Measurements from ENCODE around the gene AKAP6. TPM values are rescaled to one million over a fixed set of nuclear protein-coding genes. Genes with fewer than 3 reads are reported as not detected.
"Not testable (repeated sequence)": the region's sequence is repeated elsewhere in the genome, so short reads cannot be mapped to it uniquely, and the experiment has no call there.

Gene AKAP6
- total and polyA plus RNA-seq, 5 donors from 2014 or later = 0.07 to 1.1 (median 0.47) TPM

- no peaks in the 10 kb centered on the region for H3K27me3 Mint-ChIP-seq
- peaks cover 0 to 12% (median 2%) of the 10 kb centered on the region in 7 donors for H3K9me3 Mint-ChIP-seq
- H3K36me3 ChIP-seq (ENCODE audit: control insufficient read depth, insufficient read depth, low read length) = no peaks in the 10 kb centered on the region
- no peaks in the 10 kb centered on the region for H3K4me1 ChIP-seq (ENCODE audit: control insufficient read depth, insufficient read depth, low read length, poor library complexity, severe bottlenecking)
- no peak overlapping the region for H3K27ac Mint-ChIP-seq
- no peaks in the 10 kb centered on the region for H3K9me3 ChIP-seq (ENCODE audit: control insufficient read depth in 2 of 2, low read length in 2 of 2)
- no peak overlapping the region for H3K4me3 Mint-ChIP-seq
- ATAC-seq (ENCODE audit: low read depth in 2 of 2) (no peak), DNase-seq (no peak)
- H3K4me3 ChIP-seq (ENCODE audit: low read depth, low read length) = no peak overlapping the region
- no peak overlapping the region for H3K27ac ChIP-seq (ENCODE audit: insufficient read depth, low read length, poor library complexity, severe bottlenecking)
- no peaks in the 10 kb centered on the region for H3K36me3 Mint-ChIP-seq
- no peaks in the 10 kb centered on the region for H3K4me1 Mint-ChIP-seq
- no peaks in the 10 kb centered on the region for H3K27me3 ChIP-seq (ENCODE audit: control insufficient read depth, insufficient read depth, low read length)
Observed at GRCh38 chr14:32457213-32457920, 128.3 kb downstream of the AKAP6 start.

DNA sequence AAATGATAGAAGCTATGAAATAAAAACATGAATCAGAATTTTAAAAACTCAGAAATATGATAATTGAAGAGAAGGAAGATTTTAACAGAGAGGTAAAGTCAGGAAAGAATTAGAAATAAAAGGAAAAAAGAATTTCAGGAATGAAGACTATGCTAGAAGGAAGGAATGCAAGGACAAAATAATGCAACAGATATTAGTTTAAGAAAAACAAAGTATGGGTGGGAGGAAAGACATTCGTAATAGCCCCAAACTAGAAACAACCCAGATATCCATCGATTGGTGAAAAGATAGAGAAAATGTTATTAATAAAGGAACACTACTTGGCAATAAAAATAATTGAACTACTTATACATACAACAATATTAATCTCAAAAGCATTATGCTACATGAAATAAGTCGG is 129.6 kb downstream of the AKAP6 start:
- no peak overlapping the region for H3K27ac Mint-ChIP-seq
- ATAC-seq (ENCODE audit: low read depth in 2 of 2) = no peak

DNA sequence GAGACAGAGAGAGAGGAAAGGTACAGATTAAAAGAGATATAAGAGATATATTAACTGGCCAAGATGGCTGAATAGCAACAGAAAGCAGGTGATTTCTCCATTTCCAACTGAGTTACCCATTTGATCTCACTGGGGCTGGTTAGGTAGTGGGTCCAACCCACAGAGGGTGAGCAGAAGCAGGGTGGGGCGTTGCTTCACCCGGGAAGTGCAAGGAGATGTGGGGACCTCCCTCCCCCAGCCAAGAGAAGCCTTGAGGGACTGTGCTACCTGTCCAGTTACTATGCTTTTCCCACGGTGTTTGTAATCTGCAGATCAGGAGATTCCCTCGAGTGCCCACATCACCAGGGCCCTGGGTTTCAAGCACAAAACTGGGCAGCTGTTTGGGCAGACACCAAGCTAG is 131.2 kb downstream of the AKAP6 start:
- Mint-ChIP-seq H3K27me3 (no peaks in the 10 kb centered on the region), H3K36me3 (no peaks in the 10 kb centered on the region), H3K27ac (no peak overlapping the region), H3K4me1 (no peaks in the 10 kb centered on the region), H3K4me3 (no peak overlapping the region), H3K9me3 (peaks cover 1 to 27% (median 5%) of the 10 kb centered on the region in 7 donors)
- Histone ChIP-seq H3K27ac (ENCODE audit: insufficient read depth, low read length, poor library complexity, severe bottlenecking) (no peak overlapping the region), H3K4me3 (ENCODE audit: low read depth, low read length) (no peak overlapping the region), H3K27me3 (ENCODE audit: control insufficient read depth, insufficient read depth, low read length) (no peaks in the 10 kb centered on the region), H3K4me1 (ENCODE audit: control insufficient read depth, insufficient read depth, low read length, poor library complexity, severe bottlenecking) (no peaks in the 10 kb centered on the region), H3K9me3 (ENCODE audit: control insufficient read depth in 2 of 2, low read length in 2 of 2) (no peaks in the 10 kb centered on the region), H3K36me3 (ENCODE audit: control insufficient read depth, insufficient read depth, low read length) (no peaks in the 10 kb centered on the region)
- ATAC-seq (ENCODE audit: low read depth in 2 of 2) (no peak), DNase-seq (no peak)

More for the DNA sequence above, 129.6 kb downstream of the AKAP6 start:
- Histone ChIP-seq H3K27ac (ENCODE audit: insufficient read depth, low read length, poor library complexity, severe bottlenecking) (no peak overlapping the region), H3K4me1 (ENCODE audit: control insufficient read depth, insufficient read depth, low read length, poor library complexity, severe bottlenecking) (no peaks in the 10 kb centered on the region), H3K4me3 (ENCODE audit: low read depth, low read length) (no peak overlapping the region), H3K27me3 (ENCODE audit: control insufficient read depth, insufficient read depth, low read length) (no peaks in the 10 kb centered on the region), H3K9me3 (ENCODE audit: control insufficient read depth in 2 of 2, low read length in 2 of 2) (no peaks in the 10 kb centered on the region), H3K36me3 (ENCODE audit: control insufficient read depth, insufficient read depth, low read length) (no peaks in the 10 kb centered on the region)
- Mint-ChIP-seq H3K36me3 (no peaks in the 10 kb centered on the region), H3K4me1 (no peaks in the 10 kb centered on the region), H3K9me3 (peaks cover 1 to 25% (median 4%) of the 10 kb centered on the region in 7 donors), H3K27me3 (no peaks in the 10 kb centered on the region), H3K4me3 (no peak overlapping the region)
- DNase-seq = no peak

DNA sequence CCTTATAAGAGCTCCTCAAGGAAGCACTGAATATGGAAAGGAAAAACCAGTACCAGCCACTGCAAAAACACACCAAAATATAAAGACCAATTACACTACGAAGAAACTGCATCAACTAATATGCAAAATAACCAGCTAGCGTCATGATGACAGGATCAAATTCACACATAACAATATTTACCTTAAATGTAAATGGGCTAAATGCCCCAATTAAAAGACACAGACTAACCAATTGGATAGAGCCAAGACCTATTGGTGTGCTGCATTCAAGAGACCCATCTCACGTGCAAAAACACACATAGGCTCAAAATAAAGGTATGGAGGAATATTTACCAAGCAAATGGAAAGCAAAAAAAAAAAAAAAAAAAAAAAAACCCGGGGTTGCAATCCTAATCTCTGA is 133.5 kb downstream of the AKAP6 start:
- peaks cover 1 to 32% (median 4%) of the 10 kb centered on the region in 7 donors for H3K9me3 Mint-ChIP-seq
- H3K4me3 Mint-ChIP-seq; H3K27ac ChIP-seq (ENCODE audit: insufficient read depth, low read length, poor library complexity, severe bottlenecking); H3K27me3 ChIP-seq (ENCODE audit: control insufficient read depth, insufficient read depth, low read length); H3K36me3 ChIP-seq (ENCODE audit: control insufficient read depth, insufficient read depth, low read length); H3K9me3 ChIP-seq (ENCODE audit: control insufficient read depth in 2 of 2, low read length in 2 of 2); DNase-seq; H3K4me1 ChIP-seq (ENCODE audit: control insufficient read depth, insufficient read depth, low read length, poor library complexity, severe bottlenecking); H3K36me3 Mint-ChIP-seq; H3K27me3 Mint-ChIP-seq; ATAC-seq (ENCODE audit: low read depth in 2 of 2); H3K4me3 ChIP-seq (ENCODE audit: low read depth, low read length); H3K4me1 Mint-ChIP-seq; H3K27ac Mint-ChIP-seq: not testable (repeated sequence)

DNA sequence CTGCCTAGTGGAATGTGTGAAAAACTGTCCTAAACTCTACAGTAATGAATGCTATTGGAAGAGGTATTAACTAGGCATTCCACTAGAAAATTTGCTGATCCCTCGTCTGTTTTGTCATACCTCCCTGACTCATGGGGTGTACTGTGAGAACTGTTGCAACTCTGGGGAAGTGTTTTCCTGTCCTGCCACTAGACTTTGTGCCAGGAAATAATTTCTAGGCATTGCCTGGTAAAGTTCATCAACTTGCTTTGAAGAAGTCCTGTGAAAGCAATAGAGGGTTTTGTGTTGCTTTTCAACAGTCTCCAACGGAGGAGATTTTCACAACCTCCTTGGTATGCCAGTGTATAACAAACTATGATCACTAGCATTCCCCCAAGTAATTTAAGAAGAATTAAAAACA is 139.9 kb downstream of the AKAP6 start:
- H3K9me3 ChIP-seq (ENCODE audit: control insufficient read depth in 2 of 2, low read length in 2 of 2) = no peaks in the 10 kb centered on the region
- H3K4me1 ChIP-seq (ENCODE audit: control insufficient read depth, insufficient read depth, low read length, poor library complexity, severe bottlenecking) = no peaks in the 10 kb centered on the region
- DNase-seq = no peak
- Mint-ChIP-seq H3K4me1 (no peaks in the 10 kb centered on the region), H3K27ac (no peak overlapping the region), H3K9me3 (peaks cover 0 to 5% (median 0%) of the 10 kb centered on the region in 7 donors), H3K36me3 (no peaks in the 10 kb centered on the region), H3K4me3 (no peak overlapping the region), H3K27me3 (no peaks in the 10 kb centered on the region)
- H3K27me3 ChIP-seq (ENCODE audit: control insufficient read depth, insufficient read depth, low read length) = no peaks in the 10 kb centered on the region
- no peak overlapping the region for H3K4me3 ChIP-seq (ENCODE audit: low read depth, low read length)
- H3K27ac ChIP-seq (ENCODE audit: insufficient read depth, low read length, poor library complexity, severe bottlenecking) = no peak overlapping the region
- H3K36me3 ChIP-seq (ENCODE audit: control insufficient read depth, insufficient read depth, low read length) = no peaks in the 10 kb centered on the region
- ATAC-seq (ENCODE audit: low read depth in 2 of 2) = no peak

GRCh38 chr14:32469388-32470160 is 140.5 kb downstream of the AKAP6 start:
- no peaks in the 10 kb centered on the region for H3K36me3 ChIP-seq (ENCODE audit: control insufficient read depth, insufficient read depth, low read length)
- no peaks in the 10 kb centered on the region for H3K4me1 ChIP-seq (ENCODE audit: control insufficient read depth, insufficient read depth, low read length, poor library complexity, severe bottlenecking)
- no peaks in the 10 kb centered on the region for H3K27me3 ChIP-seq (ENCODE audit: control insufficient read depth, insufficient read depth, low read length)
- ATAC-seq (ENCODE audit: low read depth in 2 of 2) (no peak), DNase-seq (peak in 2 of 3 donors; percentile 2 to 31)
- peaks cover 0 to 5% (median 0%) of the 10 kb centered on the region in 7 donors for H3K9me3 Mint-ChIP-seq
- H3K9me3 ChIP-seq (ENCODE audit: control insufficient read depth in 2 of 2, low read length in 2 of 2) = no peaks in the 10 kb centered on the region
- H3K4me3 ChIP-seq (ENCODE audit: low read depth, low read length) = no peak overlapping the region
- no peak overlapping the region for H3K4me3 Mint-ChIP-seq
- no peaks in the 10 kb centered on the region for H3K4me1 Mint-ChIP-seq
- no peak overlapping the region for H3K27ac Mint-ChIP-seq
- no peaks in the 10 kb centered on the region for H3K27me3 Mint-ChIP-seq
- no peaks in the 10 kb centered on the region for H3K36me3 Mint-ChIP-seq
- no peak overlapping the region for H3K27ac ChIP-seq (ENCODE audit: insufficient read depth, low read length, poor library complexity, severe bottlenecking)

DNA sequence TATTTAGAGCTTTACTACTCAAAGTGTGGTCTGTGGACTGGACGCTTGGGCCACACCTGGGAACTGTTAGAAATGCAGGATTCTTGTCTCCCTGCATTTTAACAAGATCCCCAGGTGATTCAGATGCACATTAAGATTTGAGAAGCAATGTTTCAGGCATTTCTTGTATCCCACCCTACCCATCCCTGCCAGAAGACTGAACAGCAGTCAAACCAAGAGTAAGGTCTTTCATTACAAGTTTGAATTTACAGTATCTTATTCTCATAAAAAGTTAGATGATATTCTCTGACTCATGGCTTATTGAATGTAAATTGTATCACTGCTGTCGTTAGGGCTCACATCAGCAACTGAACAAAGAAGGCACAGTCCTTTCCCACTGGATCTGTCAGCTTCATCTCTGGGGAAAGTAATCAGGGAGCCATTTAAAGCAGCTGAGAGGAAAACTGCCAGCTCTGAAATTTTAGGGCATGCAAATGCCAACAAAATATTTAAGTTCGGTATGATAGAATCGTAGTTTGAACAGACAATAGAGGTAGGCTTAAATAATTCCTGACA is 141.1 kb downstream of the AKAP6 start:
- no peaks in the 10 kb centered on the region for H3K9me3 ChIP-seq (ENCODE audit: control insufficient read depth in 2 of 2, low read length in 2 of 2)
- H3K4me1 ChIP-seq (ENCODE audit: control insufficient read depth, insufficient read depth, low read length, poor library complexity, severe bottlenecking) = no peaks in the 10 kb centered on the region
- H3K4me1 Mint-ChIP-seq = no peaks in the 10 kb centered on the region
- no peak overlapping the region for H3K4me3 Mint-ChIP-seq
- H3K36me3 ChIP-seq (ENCODE audit: control insufficient read depth, insufficient read depth, low read length) = no peaks in the 10 kb centered on the region
- no peak overlapping the region for H3K27ac Mint-ChIP-seq
- H3K4me3 ChIP-seq (ENCODE audit: low read depth, low read length) = no peak overlapping the region
- H3K27me3 Mint-ChIP-seq = no peaks in the 10 kb centered on the region
- peaks cover 0 to 5% (median 0%) of the 10 kb centered on the region in 7 donors for H3K9me3 Mint-ChIP-seq
- no peaks in the 10 kb centered on the region for H3K36me3 Mint-ChIP-seq
- DNase-seq (no peak), ATAC-seq (ENCODE audit: low read depth in 2 of 2) (no peak)
- H3K27ac ChIP-seq (ENCODE audit: insufficient read depth, low read length, poor library complexity, severe bottlenecking) = no peak overlapping the region
- H3K27me3 ChIP-seq (ENCODE audit: control insufficient read depth, insufficient read depth, low read length) = no peaks in the 10 kb centered on the region

All from CD4-positive, CD25-positive, alpha-beta regulatory T cell (primary cell).